Nephron (organoid): ENCODE measurements around the gene GALNT18.
"Not testable (repeated sequence)": the region's sequence is repeated elsewhere in the genome, so short reads cannot be mapped to it uniquely, and the experiment has no call there.

ENCODE experiments used
- H3K27ac Mint-ChIP-seq, 3 experiments: 2 replicates each; pipeline ENCODE4 v1.8.0; 2020; ENCODE audit warnings: mixed read lengths in 3 of 3, mild to moderate bottlenecking in 2 of 3, moderate library complexity in 1 of 3
- H3K27me3 Mint-ChIP-seq: 2 replicates; pipeline ENCODE4 v1.8.0; 2021; ENCODE audit warnings: low read depth, mild to moderate bottlenecking, moderate library complexity, mixed read lengths
- H3K36me3 Mint-ChIP-seq: 2 replicates; pipeline ENCODE4 v1.8.0; 2020; ENCODE audit warnings: low read depth, mixed read lengths
- H3K4me1 Mint-ChIP-seq: 2 replicates; pipeline ENCODE4 v1.8.0; 2020; ENCODE audit warnings: mixed read lengths
- H3K4me3 Mint-ChIP-seq, 3 experiments: 2 replicates each; pipeline ENCODE4 v1.8.0; 2020; ENCODE audit warnings: mild to moderate bottlenecking in 3 of 3, mixed read lengths in 3 of 3, moderate library complexity in 2 of 3
- H3K9me3 Mint-ChIP-seq: 2 replicates; pipeline ENCODE4 v1.8.0; 2020; ENCODE audit warnings: mixed read lengths
- TF ChIP-seq, protein P1 (sequence below), 3 experiments: fragments of 200-600 bp; sonication (generic); IDR thresholded peaks; one replicate each; pipeline ENCODE4 v1.5.0; 2021; ENCODE audit warnings: antibody characterized with exemption in 3 of 3; ENCODE audit not compliant: unreplicated experiment in 3 of 3

The GALNT18 gene

DNA sequence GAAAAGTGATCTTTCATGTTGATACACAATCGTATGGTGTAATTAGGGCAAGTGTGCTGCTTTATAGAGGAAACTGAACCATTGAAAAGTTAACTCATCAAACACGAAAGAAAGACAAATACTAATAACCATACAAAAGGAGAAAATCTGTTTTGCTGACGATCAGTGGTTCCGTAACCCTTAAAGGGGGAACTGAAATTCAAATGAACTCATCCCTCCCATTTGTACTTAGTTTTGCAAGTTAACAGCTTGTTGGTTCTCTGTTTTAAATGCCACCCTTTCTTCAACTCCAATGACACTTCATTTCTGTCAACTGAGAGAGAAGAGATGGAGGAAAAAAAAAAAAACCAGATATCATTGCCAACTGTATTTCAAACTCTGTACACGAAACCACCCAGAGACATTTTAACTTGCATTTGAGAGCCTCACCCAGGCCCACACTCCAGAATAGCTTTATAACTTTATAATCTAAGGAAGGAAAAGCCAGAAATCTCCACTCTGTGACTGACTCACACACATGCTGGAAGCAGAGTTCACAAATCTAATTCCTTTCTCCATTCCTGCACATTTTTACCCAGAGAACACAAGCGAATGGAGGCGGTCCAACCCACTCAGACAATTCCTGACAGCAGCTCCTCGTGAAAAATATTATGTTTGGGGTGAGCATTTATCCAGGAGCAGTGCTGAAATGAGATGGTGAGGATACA lies 251.4 kb downstream of the GALNT18 start:
- peak overlapping the region in 1 of 3 experiments; percentile 41 for H3K27ac Mint-ChIP-seq
- H3K4me1 Mint-ChIP-seq = peaks cover 20% of the 10 kb centered on the region
- peaks cover 17% of the 10 kb centered on the region for H3K9me3 Mint-ChIP-seq
- H3K4me3 Mint-ChIP-seq = no peak overlapping the region
- no peaks in the 10 kb centered on the region for H3K36me3 Mint-ChIP-seq
- peaks cover 10% of the 10 kb centered on the region for H3K27me3 Mint-ChIP-seq
- TF ChIP-seq, protein P1, sequence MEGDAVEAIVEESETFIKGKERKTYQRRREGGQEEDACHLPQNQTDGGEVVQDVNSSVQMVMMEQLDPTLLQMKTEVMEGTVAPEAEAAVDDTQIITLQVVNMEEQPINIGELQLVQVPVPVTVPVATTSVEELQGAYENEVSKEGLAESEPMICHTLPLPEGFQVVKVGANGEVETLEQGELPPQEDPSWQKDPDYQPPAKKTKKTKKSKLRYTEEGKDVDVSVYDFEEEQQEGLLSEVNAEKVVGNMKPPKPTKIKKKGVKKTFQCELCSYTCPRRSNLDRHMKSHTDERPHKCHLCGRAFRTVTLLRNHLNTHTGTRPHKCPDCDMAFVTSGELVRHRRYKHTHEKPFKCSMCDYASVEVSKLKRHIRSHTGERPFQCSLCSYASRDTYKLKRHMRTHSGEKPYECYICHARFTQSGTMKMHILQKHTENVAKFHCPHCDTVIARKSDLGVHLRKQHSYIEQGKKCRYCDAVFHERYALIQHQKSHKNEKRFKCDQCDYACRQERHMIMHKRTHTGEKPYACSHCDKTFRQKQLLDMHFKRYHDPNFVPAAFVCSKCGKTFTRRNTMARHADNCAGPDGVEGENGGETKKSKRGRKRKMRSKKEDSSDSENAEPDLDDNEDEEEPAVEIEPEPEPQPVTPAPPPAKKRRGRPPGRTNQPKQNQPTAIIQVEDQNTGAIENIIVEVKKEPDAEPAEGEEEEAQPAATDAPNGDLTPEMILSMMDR (IDR thresholded peaks at IDR 0.05; ENCODE audit: unreplicated experiment in 3 of 3) = no peak

DNA sequence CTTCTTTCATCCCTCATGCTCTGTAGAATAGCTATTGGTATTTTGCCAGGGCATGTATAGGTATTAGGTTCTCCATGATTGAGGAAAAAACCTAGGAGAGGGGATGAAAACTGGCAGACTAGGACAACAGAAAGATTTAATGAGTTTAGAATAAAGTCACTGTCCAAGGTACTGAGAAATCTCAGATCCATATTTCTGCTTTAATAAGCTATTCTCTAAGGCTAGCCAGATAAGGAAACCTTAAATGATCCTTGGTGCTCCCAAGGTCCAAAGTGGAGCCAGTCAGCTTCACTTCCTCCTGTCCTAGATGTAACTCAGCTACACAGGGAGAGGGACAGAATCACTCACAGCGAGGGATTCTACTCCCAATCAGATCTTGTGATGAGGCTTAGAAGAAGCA lies 255.0 kb downstream of the GALNT18 start:
- Mint-ChIP-seq H3K4me1 (peaks cover 19% of the 10 kb centered on the region), H3K36me3 (no peaks in the 10 kb centered on the region), H3K27me3 (peaks cover 4% of the 10 kb centered on the region), H3K4me3 (no peak overlapping the region), H3K9me3 (peaks cover 17% of the 10 kb centered on the region), H3K27ac (no peak overlapping the region)
- TF ChIP-seq, protein P1 (IDR thresholded peaks at IDR 0.05; ENCODE audit: unreplicated experiment in 3 of 3) = no peak

DNA sequence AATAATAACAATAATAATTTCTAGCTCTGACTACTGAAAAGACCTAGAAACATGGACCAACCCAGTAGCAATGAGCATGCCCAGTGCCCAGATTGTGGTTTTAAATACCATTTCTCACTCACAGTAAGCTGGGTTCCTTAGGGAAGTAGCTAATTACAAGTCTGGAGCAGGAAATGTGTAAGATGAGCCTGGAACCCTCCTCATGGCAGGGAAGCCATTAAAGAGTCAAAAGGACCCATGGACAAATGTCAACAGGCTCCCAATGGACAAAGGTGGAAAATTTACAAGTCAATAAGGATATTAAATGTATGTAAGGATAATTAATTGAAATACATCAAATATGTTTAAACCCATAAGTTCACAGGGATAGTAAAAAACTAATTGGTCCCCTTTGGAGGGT lies 258.1 kb downstream of the GALNT18 start:
- Mint-ChIP-seq H3K4me1 (peaks cover 4% of the 10 kb centered on the region), H3K4me3 (no peak overlapping the region), H3K27me3 (no peaks in the 10 kb centered on the region), H3K9me3 (peaks cover 12% of the 10 kb centered on the region), H3K27ac (no peak overlapping the region), H3K36me3 (no peaks in the 10 kb centered on the region)
- TF ChIP-seq, protein P1 (IDR thresholded peaks at IDR 0.05; ENCODE audit: unreplicated experiment in 3 of 3) = no peak

DNA sequence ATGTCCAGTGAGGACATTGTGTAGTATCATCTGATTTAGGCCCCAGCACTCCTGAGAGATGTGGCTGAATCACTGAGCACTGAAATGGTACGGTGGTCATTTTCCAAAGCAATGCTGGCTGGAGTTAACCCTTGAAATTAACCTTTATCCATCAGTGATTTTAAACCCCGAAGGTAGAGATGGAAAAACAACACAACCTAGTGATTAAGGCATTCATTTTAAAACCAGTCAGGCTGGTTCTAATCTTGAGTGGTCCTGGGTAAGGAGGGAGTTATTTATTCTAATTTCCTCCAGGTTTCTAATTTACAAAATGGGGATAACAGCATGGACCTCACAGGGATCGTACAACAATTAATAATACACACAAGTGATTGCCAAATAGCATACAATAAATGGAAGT lies 262.2 kb downstream of the GALNT18 start:
- TF ChIP-seq, protein P1 (IDR thresholded peaks at IDR 0.05; ENCODE audit: unreplicated experiment in 3 of 3) = no peak
- H3K36me3 Mint-ChIP-seq = no peaks in the 10 kb centered on the region
- H3K4me3 Mint-ChIP-seq = peak overlapping the region in 1 of 3 experiments; percentile 4
- peaks cover 4% of the 10 kb centered on the region for H3K4me1 Mint-ChIP-seq
- peaks cover 8% of the 10 kb centered on the region for H3K27me3 Mint-ChIP-seq
- H3K9me3 Mint-ChIP-seq = no peaks in the 10 kb centered on the region
- H3K27ac Mint-ChIP-seq = peak overlapping the region; percentile 35 to 97 (median 70)

DNA sequence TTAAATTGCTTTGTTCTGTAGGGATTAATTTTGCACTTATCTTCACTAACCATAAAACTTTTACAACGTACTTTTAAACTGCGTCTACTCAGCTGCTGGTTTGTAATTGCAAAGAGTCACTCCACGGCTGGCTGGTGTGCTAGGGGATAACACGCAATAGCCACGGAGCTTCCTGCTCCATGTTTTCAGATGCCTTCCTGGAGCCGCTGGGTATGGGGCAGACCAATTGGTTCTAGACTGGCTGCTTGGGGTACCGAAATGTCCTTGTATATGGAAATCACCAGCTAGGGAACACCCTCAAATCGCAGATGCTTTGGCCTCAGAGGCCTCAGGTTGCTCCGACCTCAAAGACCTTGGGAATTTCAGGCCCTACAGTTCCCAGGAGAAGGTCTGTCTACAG lies 265.0 kb downstream of the GALNT18 start:
- peaks cover 13% of the 10 kb centered on the region for H3K27me3 Mint-ChIP-seq
- H3K27ac Mint-ChIP-seq = no peak overlapping the region

DNA sequence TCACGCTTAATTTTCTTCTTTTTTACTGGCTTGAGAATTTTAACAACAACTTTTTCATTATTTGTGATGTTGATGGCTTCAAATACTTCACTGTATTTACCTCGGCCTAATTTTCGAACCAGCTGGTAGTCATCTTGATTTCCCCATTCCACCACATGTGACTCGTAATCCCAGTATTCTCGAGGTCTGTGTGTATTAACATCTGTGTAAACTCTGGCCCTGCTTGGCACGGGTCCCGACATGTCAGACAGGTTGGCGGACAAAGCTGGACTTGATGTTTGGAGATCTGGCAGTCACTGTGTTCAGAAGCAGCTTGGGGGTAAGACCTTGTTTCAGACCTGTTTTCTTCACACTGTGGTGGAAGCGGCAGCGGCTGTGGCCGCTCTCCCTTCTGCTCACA lies 268.9 kb downstream of the GALNT18 start, which contains the start of gene CSNK2A3:
TSS of gene CSNK2A3 (minus strand) at position 373 of the 400 bp plus-strand sequence. CDS start at position 242, 131 bp downstream.
- not testable (repeated sequence) for H3K36me3 Mint-ChIP-seq, H3K4me3 Mint-ChIP-seq, H3K9me3 Mint-ChIP-seq, H3K27ac Mint-ChIP-seq
- Mint-ChIP-seq H3K27me3 (peaks cover 21% of the 10 kb centered on the region), H3K4me1 (peaks cover 35% of the 10 kb centered on the region)

More for the DNA sequence above, 265.0 kb downstream of the GALNT18 start:
- peaks cover 11% of the 10 kb centered on the region for H3K4me1 Mint-ChIP-seq
- no peaks in the 10 kb centered on the region for H3K9me3 Mint-ChIP-seq
- H3K4me3 Mint-ChIP-seq = no peak overlapping the region
- TF ChIP-seq, protein P1 (IDR thresholded peaks at IDR 0.05; ENCODE audit: unreplicated experiment in 3 of 3) = no peak
- H3K36me3 Mint-ChIP-seq = no peaks in the 10 kb centered on the region

DNA sequence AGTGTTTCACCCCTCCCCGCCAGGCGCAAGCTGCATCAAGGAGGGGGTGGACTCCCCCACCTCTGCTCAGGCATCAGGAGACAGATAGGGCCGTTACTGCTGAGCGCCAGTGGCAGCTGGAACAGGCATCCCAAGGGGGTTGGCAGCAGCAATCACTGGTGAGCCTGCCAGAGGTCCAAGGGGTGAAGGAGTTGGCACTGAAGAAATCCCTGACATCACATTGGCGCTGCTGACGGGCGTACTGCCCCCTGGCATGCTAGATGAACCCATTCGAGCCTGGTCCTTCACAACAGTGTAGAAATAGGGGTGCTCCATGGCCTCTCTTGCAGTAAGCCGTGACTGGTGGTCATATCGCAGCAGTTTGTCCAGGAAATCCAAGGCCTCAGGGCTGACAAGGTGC lies 270.0 kb downstream of the GALNT18 start:
- Mint-ChIP-seq H3K27me3 (peaks cover 14% of the 10 kb centered on the region), H3K4me1 (peaks cover 44% of the 10 kb centered on the region)
- H3K27ac Mint-ChIP-seq, H3K4me3 Mint-ChIP-seq, H3K36me3 Mint-ChIP-seq, H3K9me3 Mint-ChIP-seq: not testable (repeated sequence)
